ENCODE data around the gene SAMD5. TPM values are rescaled to one million over a fixed set of nuclear protein-coding genes. Genes with fewer than 3 reads are reported as not detected.

SAMD5 gene
- total and polyA plus RNA-seq, 9 of the 15 experiments (the other 6 are each of a cell fraction or from before 2014, with no cell fraction given): 0.15 to 0.91 (median 0.55) TPM

DNA sequence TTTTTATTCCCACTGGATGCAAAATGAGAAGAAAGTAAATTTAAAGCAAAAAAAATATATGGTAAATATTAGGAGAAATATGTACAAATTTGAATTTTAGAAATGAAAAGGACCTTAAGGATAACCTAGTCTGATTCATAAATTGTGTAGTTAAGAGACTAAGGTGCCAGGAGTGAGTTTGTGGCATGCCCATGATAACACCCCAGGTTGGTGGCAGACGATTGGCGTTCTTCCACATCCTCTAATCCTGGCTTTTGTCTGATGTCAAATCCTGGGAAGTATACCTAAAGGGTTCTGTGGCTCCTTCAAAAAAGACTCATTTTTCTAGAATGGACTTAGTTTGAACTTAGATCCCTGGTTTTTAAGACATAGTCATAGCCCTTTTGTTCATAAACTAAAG, 62.2 kb downstream of the SAMD5 start (continued):
- TF ChIP-seq RBM25 (IDR thresholded peaks at IDR 0.05; ENCODE audit: low read depth, low read length, severe bottlenecking): no peak
- TF ChIP-seq GABPA (tag; conservative IDR thresholded peaks at IDR 0.05; ENCODE audit: low read depth): no peak
- TF ChIP-seq MECOM (CRISPR knock-in tag; IDR thresholded peaks at IDR 0.05): no peak
- TF ChIP-seq SNIP1 (IDR thresholded peaks at IDR 0.05; ENCODE audit: low read depth): no peak

DNA sequence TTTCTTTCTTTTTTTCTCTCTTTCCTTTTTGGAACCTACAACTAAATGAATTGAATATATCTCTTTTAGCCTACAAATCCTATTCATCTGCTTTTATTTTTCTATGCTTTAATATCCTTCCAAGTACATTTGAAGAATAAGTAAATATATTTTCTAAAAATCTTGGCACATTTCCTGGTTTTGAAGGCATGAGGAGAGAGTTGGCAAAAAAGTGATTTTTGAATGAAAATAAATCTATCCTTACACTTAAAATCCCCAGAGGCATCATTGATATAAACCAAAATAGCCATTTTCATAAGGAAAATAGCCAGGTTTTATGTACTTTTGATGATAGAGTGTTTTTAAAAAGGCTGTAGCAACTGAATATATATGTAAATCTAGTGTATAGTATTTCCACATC, 69.0 kb downstream of the SAMD5 start:
- Histone ChIP-seq H3K27ac (ENCODE audit: extremely low read depth, low read depth, low read length) (no peak overlapping the region), H3K9me1 (ENCODE audit: control insufficient read depth, insufficient read depth, low read length) (no peaks in the 10 kb centered on the region), H3K4me2 (ENCODE audit: insufficient read depth, low read length) (no peak overlapping the region), H2AFZ (ENCODE audit: low read depth, low read length) (no peak overlapping the region), H3K4me1 (replicated peaks in 1 of 2; ENCODE audit: control insufficient read depth in 2 of 2, insufficient read depth in 2 of 2, low read length in 2 of 2) (no peaks in the 10 kb centered on the region), H3K36me3 (ENCODE audit: control insufficient read depth, insufficient read depth, low read length) (no peaks in the 10 kb centered on the region), H3K9me3 (replicated peaks; ENCODE audit: control insufficient read depth, insufficient read depth, low read depth, low read length) (no peaks in the 10 kb centered on the region), H4K20me1 (replicated peaks; ENCODE audit: control insufficient read depth, insufficient read depth, low read length) (no peaks in the 10 kb centered on the region), H3K4me3 (no peak overlapping the region), H3K9ac (ENCODE audit: insufficient read depth in 1 of 2, low read depth in 2 of 2, low read length in 2 of 2) (no peak overlapping the region), H3K27me3 (ENCODE audit: control insufficient read depth in 2 of 2, insufficient read depth in 2 of 2, low read length in 2 of 2) (peaks cover 3 to 5% of the 10 kb centered on the region in 2 experiments; a peak in 2 of 5 replicates), H3K79me2 (ENCODE audit: control insufficient read depth, insufficient read depth, low read length) (no peaks in the 10 kb centered on the region)
- no peak for DNase-seq (ENCODE audit: extremely low read depth in 1 of 4, low spot score in 3 of 4)
- intact Hi-C loops (cut with micrococcal nuclease) (no loop called here), in situ Hi-C loops (cut with MboI) (no loop called here)
- POLR2A ChIA-PET: no interaction called here
- CTCF ChIA-PET (ENCODE audit: low intra/inter-chr PET ratio): no interaction called here
- ATAC-seq: no peak
- FAIRE-seq: no peak
- no TSS peak for BruUV-seq (replicated peaks)
- TF ChIP-seq TAF1 (IDR thresholded peaks at IDR 0.05; ENCODE audit: control insufficient read depth, extremely low read depth, insufficient read depth, low read length, severe bottlenecking) (no peak), ZFP30 (CRISPR knock-in tag; IDR thresholded peaks at IDR 0.05; ENCODE audit: borderline replicate concordance) (no peak), ZNF134 (CRISPR knock-in tag; conservative IDR thresholded peaks at IDR 0.05) (no peak), SP2 (IDR thresholded peaks at IDR 0.05; ENCODE audit: extremely low read depth, low read depth, low read length, poor library complexity, severe bottlenecking) (no peak), ZNF79 (CRISPR knock-in tag; IDR thresholded peaks at IDR 0.05; ENCODE audit: low read depth) (no peak), E2F6 (IDR thresholded peaks at IDR 0.05; ENCODE audit: borderline replicate concordance in 1 of 2, extremely low read depth in 1 of 2, insufficient read depth in 1 of 2, insufficient read length in 1 of 2, low read depth in 1 of 2, low read length in 1 of 2, poor library complexity in 1 of 2, severe bottlenecking in 1 of 2) (no peak), SMARCA5 (IDR thresholded peaks at IDR 0.05) (no peak), NFRKB (IDR thresholded peaks at IDR 0.05; ENCODE audit: low read depth) (no peak), GTF2E2 (tag; IDR thresholded peaks at IDR 0.05) (no peak), ZNF274 (IDR thresholded peaks at IDR 0.05; ENCODE audit: borderline replicate concordance, low read depth, low read length) (no peak), ESRRA (IDR thresholded peaks at IDR 0.05; ENCODE audit: borderline replicate concordance, low read depth) (no peak), ZBTB9 (CRISPR knock-in tag; IDR thresholded peaks at IDR 0.05) (no peak), TCFL5 (CRISPR knock-in tag; conservative IDR thresholded peaks at IDR 0.05) (no peak), ARID3A (IDR thresholded peaks at IDR 0.05; ENCODE audit: borderline replicate concordance, low read depth, low read length) (no peak)

Data from K562 (cell line).